SIG-M5 (cell line): ENCODE measurements around the gene HOXC12.

Experiments
- DNase-seq: peaks from one replicate; lab custom pipeline; 2025; lab: John Stamatoyannopoulos, UW

The HOXC12 gene

DNA sequence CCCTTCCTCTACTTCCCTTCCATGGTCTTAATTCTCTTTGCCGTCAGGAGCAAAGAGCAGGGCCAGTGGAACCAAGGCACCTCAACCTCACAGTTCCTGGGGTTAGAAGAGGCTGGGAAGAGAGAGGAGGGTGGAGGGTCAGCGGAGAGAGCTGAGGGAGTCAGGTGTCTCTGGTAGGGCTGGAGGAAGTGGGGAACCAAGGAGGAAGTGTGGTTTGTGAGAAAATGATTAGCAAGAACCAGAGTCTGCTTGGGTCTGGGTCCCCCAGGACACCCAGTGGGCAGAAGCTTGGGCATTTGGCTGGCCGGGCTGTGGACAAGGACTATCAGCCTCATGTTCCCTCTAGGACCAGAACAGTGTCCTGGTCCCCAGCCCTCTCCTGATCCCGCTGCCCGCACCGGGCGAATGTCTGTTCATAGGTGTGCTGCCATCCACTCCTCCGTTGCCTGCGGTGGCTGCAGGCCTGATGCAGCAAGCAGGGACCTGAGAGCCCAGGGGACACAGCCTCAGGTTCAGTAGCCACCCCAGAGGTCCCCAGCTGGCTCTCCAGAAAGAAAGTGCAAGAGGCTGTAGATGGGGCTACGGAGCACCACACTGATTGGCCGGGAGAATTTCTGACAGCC, 2.3 kb downstream of the HOXC12 start:
- DNase-seq, result no peak

DNA sequence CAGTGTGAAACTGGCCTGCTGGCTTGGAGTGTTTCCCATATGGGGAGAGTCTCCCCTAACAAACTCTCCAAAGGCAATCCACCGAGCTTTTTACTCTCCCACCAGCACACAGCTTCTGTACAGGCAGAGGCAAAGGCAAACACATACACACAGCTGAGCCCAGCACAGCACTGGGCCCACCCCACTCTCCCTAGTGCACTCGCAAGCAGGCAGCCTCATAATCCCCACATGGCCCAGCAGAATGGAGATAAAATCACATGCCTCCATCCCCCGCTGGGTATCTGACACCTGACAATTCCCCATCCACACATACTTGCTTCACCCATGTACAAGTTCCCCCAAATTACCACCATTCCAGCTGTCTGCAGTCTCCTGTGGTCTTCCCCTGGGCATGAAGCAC, 3.4 kb downstream of the HOXC12 start:
- DNase-seq, result no peak

GRCh38 chr12:53959314-53959713, 4.6 kb downstream of the HOXC12 start:
- DNase-seq, result no peak

- DNase-seq, result no peak
Observed at GRCh38 chr12:53960187-53961024, 5.7 kb downstream of the HOXC12 start.

DNA sequence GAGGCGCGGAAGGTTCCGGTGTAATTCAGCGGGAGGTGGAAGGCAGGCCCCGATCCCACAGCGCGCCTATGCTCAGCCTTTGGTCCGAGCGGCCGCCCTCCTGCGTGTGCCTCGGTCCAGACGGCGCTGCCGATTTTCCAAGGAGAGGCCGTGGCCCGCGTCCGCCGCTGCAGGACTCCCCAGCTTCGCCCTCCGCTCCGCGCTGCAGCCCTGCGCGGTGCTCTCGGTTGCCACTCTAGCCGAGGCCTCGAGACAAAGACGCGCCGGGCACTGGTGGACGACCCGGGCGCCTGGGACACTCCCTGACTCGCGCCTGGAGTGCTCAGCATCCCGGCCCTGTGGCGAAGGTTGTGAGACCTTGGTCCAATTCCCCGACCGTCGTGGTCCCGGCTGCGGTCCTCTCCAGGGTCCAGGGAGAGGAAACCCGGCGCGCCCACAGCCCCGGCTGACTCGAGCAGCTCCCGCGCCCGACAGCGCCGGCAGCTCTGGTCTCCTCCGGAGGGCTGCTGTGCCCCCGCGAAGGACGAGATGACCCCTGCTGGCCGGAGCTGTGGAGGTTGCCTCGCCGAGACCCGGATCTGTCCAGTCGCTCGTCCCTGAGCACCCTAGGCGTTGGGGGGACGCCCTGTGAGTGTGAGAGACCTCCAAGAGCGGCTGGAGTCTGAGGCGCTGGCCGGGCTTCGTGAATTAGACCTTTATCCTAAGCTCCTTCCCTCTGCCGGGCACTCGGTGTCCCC, 6.5 kb downstream of the HOXC12 start:
- DNase-seq, result no peak

- DNase-seq, result no peak
Observed at GRCh38 chr12:53963005-53963404, 8.3 kb downstream of the HOXC12 start.

GRCh38 chr12:53963434-53964314, 9.0 kb downstream of the HOXC12 start:
- no peak for DNase-seq

- DNase-seq, result no peak
Observed at GRCh38 chr12:53964315-53964713, 9.6 kb downstream of the HOXC12 start.

DNA sequence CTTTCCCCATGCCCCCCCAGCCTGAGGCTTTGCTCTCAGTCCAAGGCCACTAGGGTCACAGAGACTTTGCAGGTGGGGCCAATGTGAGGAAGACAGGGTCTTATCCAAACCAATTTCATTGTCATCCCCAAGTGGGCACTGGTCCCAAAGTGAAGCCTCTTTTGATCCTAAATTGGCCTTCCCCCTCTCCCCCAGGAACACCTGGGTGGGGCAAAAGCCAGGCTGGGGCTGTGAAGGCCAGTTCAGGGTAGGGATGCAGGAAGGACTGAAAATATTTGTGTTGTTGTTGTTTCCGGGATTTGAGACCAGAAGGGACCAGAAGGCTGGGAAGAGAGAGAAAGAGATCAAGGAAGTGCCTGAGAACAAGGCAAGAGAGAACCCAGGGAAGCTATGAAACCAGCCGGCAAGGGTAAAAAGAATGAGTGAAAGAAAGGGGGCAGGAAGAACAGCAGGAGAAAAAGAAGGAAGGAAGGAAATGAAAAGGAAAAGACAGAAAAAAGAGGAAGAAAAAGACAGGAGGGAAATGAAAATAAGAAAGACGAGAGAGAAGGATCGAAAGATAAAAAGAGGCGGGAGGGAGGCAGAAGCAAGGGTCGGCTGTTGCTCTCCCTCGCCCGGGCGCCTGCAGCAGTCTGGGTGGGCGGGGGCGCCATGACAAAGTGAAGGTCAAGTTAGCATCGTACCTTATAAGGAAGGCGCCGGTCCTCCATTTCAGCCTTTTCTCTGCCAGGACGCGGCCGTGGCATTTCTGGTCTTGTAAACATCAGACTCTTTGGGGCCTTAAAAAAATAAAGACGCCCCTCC, 10.8 kb downstream of the HOXC12 start:
- no peak for DNase-seq

DNA sequence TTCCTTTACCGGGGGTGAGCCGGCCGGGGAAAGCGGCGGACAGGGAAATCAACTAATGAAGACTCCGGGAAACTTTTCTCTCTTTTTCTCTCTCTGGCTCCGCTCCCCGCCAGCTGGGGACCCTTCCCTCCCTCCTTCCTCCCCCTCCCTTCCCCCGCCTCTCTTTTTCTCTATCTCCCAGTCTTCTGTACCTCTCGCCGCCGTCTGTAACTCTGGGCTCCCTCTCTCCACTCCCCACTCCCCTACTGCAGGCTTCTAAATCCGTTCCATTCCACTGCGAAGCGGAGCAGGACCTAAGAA, 11.3 kb downstream of the HOXC12 start:
- no peak for DNase-seq

DNA sequence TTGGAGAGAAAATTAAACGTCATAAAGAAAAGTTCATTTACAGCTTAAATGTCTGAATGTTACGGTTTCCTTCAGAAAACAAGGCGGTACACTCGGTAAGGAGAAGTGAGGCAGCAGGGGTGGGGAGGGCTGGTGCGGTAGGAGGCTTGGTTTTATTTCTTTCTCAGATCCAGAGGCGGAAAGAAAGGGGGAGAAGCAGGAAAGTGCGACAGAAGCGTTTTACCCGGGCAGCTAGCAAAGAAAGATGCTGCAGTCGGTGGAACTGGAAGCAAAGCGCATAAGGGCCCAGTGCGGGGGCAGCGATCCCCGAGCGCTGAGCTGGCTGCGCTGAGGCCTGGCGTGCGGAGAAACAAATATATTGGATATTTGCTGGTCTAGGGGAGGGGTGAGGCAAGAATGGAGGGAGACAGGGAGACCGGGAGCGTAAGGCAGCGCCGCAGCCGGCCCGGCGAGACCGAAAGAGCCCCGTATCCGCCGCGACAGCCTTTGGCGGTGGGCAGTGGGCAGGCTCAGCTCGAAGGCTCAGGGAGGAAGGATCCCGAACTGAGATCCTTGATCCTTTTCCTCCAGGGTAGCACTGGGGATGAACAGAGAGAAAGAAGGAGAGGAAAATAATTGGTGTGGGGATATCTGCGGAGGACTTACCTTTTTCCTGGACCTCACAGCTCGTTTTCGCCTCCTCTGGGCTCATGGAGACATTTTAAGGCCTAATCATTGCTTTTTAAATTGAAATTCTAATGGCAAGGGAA, 11.9 kb downstream of the HOXC12 start:
- no peak for DNase-seq

- DNase-seq, result no peak
Observed at GRCh38 chr12:53967421-53967925, 12.8 kb downstream of the HOXC12 start.

DNA sequence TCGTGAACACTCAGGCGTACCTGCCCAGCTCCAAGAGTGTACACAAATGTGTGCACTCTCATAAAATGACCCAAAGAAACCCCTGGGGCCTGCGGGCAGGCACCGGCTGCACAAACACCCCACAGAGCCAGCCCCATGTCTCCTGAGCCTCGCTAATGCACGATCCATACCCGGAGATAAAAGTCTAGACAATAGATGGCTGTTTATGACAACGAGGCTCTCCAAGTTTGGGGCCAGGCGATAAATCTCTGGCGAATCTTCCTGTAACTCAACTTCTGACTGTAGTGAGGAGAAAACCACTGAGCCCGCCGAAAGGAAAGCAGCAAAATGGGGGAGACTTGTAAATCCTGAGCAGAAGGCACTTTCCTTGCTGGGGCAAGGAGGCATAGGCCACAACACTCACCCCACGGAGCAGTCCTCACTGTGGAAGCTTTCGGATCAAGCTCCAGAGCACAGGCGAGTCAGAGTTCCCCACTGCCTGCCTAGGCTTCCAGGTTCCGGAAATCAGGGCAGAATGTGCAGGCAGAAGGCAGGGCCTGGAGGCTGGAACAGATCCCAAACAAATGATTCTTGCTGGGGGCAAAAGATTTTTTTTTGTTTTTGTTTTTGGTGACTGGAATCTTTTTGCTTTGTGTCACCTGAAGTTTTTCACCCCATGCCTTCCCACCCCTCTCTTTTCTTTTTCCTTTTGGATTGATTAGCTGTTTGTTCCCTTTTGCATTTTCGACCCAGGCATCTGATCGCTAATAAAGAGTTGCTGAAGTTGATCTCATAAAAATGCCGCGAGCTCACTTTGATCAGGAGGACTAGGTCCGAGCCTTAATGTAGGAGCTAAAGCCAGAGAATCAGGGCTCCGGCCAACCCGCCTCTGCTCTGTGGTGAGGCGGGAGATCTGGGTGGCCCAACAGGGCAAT, 13.8 kb downstream of the HOXC12 start:
- no peak for DNase-seq

DNA sequence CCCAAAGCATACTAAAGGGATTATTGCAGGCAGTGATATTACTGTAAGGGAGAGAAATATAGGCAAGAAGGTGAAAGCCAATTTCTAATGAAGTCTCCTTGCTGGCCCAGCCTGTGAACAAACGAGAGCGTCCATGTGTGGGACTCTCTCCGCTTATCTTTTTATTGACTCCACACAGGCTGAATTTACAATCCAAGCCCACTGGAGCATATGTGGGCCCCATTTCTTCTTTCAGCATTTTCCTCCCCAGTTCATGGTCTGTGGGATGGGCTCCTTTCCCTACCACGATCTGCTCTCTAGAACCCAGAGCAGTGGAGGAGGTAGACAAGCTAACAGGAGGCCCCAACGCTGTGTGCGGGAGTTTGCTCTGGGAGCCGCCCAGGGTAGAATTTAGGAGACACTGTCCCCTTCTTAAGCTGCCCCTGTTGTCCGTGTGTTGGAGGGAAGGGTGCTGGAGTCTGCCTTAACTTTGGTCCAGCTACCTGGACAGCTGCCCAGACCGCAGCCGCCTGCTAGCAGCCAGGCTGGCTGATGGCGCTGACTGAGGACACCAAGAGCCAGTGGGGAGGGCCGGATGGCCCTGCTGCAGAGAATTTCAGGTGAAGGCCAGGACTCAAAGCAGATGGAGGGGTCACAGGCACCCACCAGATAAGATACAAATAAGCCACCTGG, 15.0 kb downstream of the HOXC12 start:
- DNase-seq, result no peak

GRCh38 chr12:53970451-53970850, 15.7 kb downstream of the HOXC12 start:
- DNase-seq, result no peak

GRCh38 chr12:53971129-53971528, 16.4 kb downstream of the HOXC12 start:
- no peak for DNase-seq

DNA sequence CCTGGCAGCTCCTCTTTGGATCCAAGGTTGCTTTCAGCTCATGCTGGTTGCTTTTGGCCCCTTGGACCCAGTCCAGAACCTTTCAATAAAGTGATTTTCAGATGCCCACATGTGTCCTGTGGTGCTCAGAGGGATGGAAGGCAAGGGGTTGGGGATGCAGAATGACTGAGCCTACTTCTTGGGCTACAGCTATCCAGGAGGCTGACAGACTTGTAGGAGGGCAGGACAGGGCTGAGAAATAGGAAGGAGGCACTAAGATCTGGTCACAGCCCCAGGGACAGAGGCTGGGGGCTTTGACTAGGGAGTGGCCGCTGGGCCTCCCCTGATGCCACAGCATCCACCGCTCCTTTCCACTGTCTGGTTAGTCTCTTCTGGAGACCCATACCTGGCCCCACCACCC, 17.0 kb downstream of the HOXC12 start:
- no peak for DNase-seq

DNA sequence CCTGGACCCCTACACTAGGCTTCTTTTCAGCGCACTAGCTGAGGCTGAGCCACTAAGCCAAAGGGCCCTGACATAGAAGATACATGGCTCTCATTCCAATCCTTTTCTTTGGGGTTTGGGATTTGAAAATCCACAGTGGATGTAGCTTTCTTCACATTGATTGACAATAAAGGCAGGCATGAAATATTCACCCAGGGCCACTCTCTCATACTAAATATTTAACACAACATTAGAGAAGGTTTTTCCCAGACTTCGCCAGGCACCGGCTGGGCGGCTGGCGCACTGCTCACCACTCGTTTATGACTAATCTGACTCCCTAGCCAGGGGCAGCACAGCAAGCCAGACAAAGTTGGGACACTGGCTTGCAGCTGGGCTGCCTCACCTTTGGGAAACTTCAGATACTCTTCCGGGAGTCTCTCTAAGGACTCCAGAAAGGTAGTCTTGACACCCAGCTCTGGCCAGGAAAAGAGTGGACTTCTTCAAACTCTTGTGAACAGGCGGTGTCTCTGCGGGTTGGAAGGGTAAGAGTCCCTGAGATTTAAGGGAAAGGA, 17.5 kb downstream of the HOXC12 start:
- DNase-seq, result no peak
